ENCODE results near the gene CRYBA4.

DNA sequence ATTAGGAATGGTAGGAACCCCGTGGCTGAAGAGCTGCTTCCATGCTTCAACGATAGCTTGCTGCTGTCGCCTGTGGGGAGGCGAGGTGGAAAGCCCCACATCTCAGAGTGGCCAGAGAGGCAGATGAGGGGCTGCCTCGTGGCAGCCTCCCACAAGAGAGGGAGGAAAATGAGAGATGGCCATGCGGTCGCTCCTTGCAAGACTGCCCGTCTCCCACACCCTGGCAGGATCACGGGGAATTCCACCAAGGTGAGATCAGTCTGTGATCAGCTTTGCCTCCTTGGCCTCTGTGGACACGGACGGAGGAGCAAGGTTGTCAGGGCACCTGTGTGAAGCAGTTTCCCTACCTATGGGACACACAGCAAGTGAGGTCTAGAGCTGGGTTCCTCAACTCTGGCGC is 3.0 kb downstream of the CRYBA4 start:
- TF ChIP-seq TCF7L2 (IDR thresholded peaks at IDR 0.05; ENCODE audit: low read depth, low read length) (no peak), REST (IDR thresholded peaks at IDR 0.05; ENCODE audit: insufficient read depth in 1 of 2, low read depth in 2 of 2, low read length in 1 of 2) (no peak)
